Measurements from ENCODE around the gene GPR84. TPM values are rescaled to one million over a fixed set of nuclear protein-coding genes. Genes with fewer than 3 reads are reported as not detected.

GPR84 gene
- polyA plus RNA-seq, 1 of the 3 experiments (the other 2 are of a cell fraction) = 0.03 TPM

GRCh38 chr12:54337854-54338650 is 26.2 kb downstream of the GPR84 start:
- ChIA-PET CTCF (interaction anchor here (0.5 to 16.1 kb wide), 20 partner anchors 9 to 332 kb away, joined by 3 to 266 read pairs (median 16); partner anchors contain the start of genes COPZ1 and NFE2), POLR2A (interaction anchor here (0.8 to 1.4 kb wide), 4 partner anchors 15 to 58 kb away, joined by 3 to 9 read pairs (median 6); partner anchors contain the start of genes CBX5 and HNRNPA1)
- H2AFZ ChIP-seq (ENCODE audit: low read depth) = no peak overlapping the region
- 90% methylated on average over 3 of the region's 3 CpGs for WGBS (ENCODE audit: low lambda C conversion rate)
- no peaks in the 10 kb centered on the region for H3K9me3 ChIP-seq
- H4K20me1 ChIP-seq (ENCODE audit: insufficient read depth) = peaks cover 22% of the 10 kb centered on the region
- H3K27me3 ChIP-seq (ENCODE audit: insufficient read depth) = no peaks in the 10 kb centered on the region
- H3K4me3 ChIP-seq (ENCODE audit: low read depth in 2 of 2, low read length in 1 of 2) = no peak overlapping the region
- H3K9ac ChIP-seq = no peak overlapping the region
- no peaks in the 10 kb centered on the region for H3K9me2 ChIP-seq
- H3K4me1 ChIP-seq (ENCODE audit: control insufficient read depth in 1 of 2, insufficient read depth in 2 of 2, low read depth in 1 of 2, low read length in 1 of 2) = peaks cover 0 to 5% of the 10 kb centered on the region in 2 experiments; a peak in 1 of 4 replicates
- H3F3A ChIP-seq (replicated peaks; ENCODE audit: insufficient read depth) = no peaks in the 10 kb centered on the region
- no peak overlapping the region for H3K4me2 ChIP-seq
- peaks cover 50% of the 10 kb centered on the region for H3K79me2 ChIP-seq (ENCODE audit: insufficient read depth)
- H3K27ac ChIP-seq (ENCODE audit: low read depth in 2 of 2, low read length in 1 of 2) = no peak overlapping the region
- no peak for DNase-seq
- peaks cover 14 to 19% of the 10 kb centered on the region in 2 experiments for H3K36me3 ChIP-seq (replicated peaks in 1 of 2; ENCODE audit: control insufficient read depth in 1 of 2, insufficient read depth in 2 of 2, low read length in 1 of 2)
- TF ChIP-seq GATA2 (CRISPR knock-in tag; IDR thresholded peaks at IDR 0.05) (no peak), USF2 (IDR thresholded peaks at IDR 0.05; ENCODE audit: borderline replicate concordance, low read depth, low read length) (no peak), RCOR1 (IDR thresholded peaks at IDR 0.05; ENCODE audit: low read length) (no peak)

GRCh38 chr12:54337280-54337842 is 26.9 kb downstream of the GPR84 start:
- H3K27ac ChIP-seq (ENCODE audit: low read depth in 2 of 2, low read length in 1 of 2) = no peak overlapping the region; a peak in 1 of 4 replicates
- no peaks in the 10 kb centered on the region for H3F3A ChIP-seq (replicated peaks; ENCODE audit: insufficient read depth)
- TF ChIP-seq NFIC (IDR thresholded peaks at IDR 0.05; ENCODE audit: borderline replicate concordance) = no peak
- no peak for TF ChIP-seq GABPA (IDR thresholded peaks at IDR 0.05; ENCODE audit: low read depth)
- TF ChIP-seq RXRA (IDR thresholded peaks at IDR 0.05; ENCODE audit: borderline replicate concordance, low read depth) = no peak
- TF ChIP-seq MXI1 (IDR thresholded peaks at IDR 0.05; ENCODE audit: low read depth, low read length) = no peak
- 0 out of 2 replicates have a peak, but pooled peaks have one; percentile 7 for TF ChIP-seq RCOR1 (IDR thresholded peaks at IDR 0.05; ENCODE audit: low read length)
- peak; percentile 65 for TF ChIP-seq RAD21 (IDR thresholded peaks at IDR 0.05; ENCODE audit: low read length)
- peak in 1 of 2 experiments; percentile 22; a peak in 1 of 4 replicates for TF ChIP-seq EP300 (IDR thresholded peaks at IDR 0.05; ENCODE audit: borderline replicate concordance in 1 of 2, low read depth in 1 of 2, low read length in 1 of 2)
- no peak for TF ChIP-seq ELF1 (IDR thresholded peaks at IDR 0.05)
- TF ChIP-seq EZH2phosphoT487 (IDR thresholded peaks at IDR 0.05; ENCODE audit: borderline replicate concordance, low read depth) = no peak
- no peak for TF ChIP-seq GATA2 (CRISPR knock-in tag; IDR thresholded peaks at IDR 0.05)
- peak; percentile 40; the same call in 1 of the 2 replicates for TF ChIP-seq SMC3 (IDR thresholded peaks at IDR 0.05; ENCODE audit: low read depth, low read length)
- TF ChIP-seq USF1 (IDR thresholded peaks at IDR 0.05; ENCODE audit: borderline replicate concordance, low read depth) = no peak
- no peak for TF ChIP-seq USF2 (IDR thresholded peaks at IDR 0.05; ENCODE audit: borderline replicate concordance, low read depth, low read length)
- no peaks in the 10 kb centered on the region for H3K9me3 ChIP-seq
- WGBS (ENCODE audit: low lambda C conversion rate) = 83% methylated on average over 3 of the region's 3 CpGs
- H3K79me2 ChIP-seq (ENCODE audit: insufficient read depth) = peaks cover 56% of the 10 kb centered on the region
- CTCF ChIA-PET = interaction anchor here (0.5 to 16.1 kb wide), 21 partner anchors 9 to 314 kb away, joined by 3 to 266 read pairs (median 13); partner anchors contain the start of genes COPZ1 and NFE2
- H3K4me3 ChIP-seq (ENCODE audit: low read depth in 2 of 2, low read length in 1 of 2) = no peak overlapping the region
- POLR2A ChIA-PET = interaction anchor here (0.8 to 1.4 kb wide), 6 partner anchors 15 to 57 kb away, joined by 3 to 9 read pairs (median 5); partner anchors contain the start of genes CBX5 and HNRNPA1
- no peak overlapping the region for H2AFZ ChIP-seq (ENCODE audit: low read depth)
- H3K9me2 ChIP-seq = no peaks in the 10 kb centered on the region
- H3K4me2 ChIP-seq = no peak overlapping the region
- no peak for DNase-seq
- H3K27me3 ChIP-seq (ENCODE audit: insufficient read depth) = no peaks in the 10 kb centered on the region
- H3K4me1 ChIP-seq (ENCODE audit: control insufficient read depth in 1 of 2, insufficient read depth in 2 of 2, low read depth in 1 of 2, low read length in 1 of 2) = peaks cover 0 to 5% of the 10 kb centered on the region in 2 experiments; a peak in 1 of 4 replicates
- peaks cover 8 to 13% of the 10 kb centered on the region in 2 experiments for H3K36me3 ChIP-seq (replicated peaks in 1 of 2; ENCODE audit: control insufficient read depth in 1 of 2, insufficient read depth in 2 of 2, low read length in 1 of 2)
- no peak overlapping the region for H3K9ac ChIP-seq
- H4K20me1 ChIP-seq (ENCODE audit: insufficient read depth) = peaks cover 22% of the 10 kb centered on the region
